ENCODE results near the gene CPNE6.

The CPNE6 gene

GRCh38 chr14:24060984-24061913 lies 10.1 kb upstream of the CPNE6 start:
- TF ChIP-seq, protein P1, sequence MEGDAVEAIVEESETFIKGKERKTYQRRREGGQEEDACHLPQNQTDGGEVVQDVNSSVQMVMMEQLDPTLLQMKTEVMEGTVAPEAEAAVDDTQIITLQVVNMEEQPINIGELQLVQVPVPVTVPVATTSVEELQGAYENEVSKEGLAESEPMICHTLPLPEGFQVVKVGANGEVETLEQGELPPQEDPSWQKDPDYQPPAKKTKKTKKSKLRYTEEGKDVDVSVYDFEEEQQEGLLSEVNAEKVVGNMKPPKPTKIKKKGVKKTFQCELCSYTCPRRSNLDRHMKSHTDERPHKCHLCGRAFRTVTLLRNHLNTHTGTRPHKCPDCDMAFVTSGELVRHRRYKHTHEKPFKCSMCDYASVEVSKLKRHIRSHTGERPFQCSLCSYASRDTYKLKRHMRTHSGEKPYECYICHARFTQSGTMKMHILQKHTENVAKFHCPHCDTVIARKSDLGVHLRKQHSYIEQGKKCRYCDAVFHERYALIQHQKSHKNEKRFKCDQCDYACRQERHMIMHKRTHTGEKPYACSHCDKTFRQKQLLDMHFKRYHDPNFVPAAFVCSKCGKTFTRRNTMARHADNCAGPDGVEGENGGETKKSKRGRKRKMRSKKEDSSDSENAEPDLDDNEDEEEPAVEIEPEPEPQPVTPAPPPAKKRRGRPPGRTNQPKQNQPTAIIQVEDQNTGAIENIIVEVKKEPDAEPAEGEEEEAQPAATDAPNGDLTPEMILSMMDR (IDR thresholded peaks at IDR 0.05; ENCODE audit: control insufficient read depth, insufficient read depth, low read depth, low read length, missing control alignments) = no peak
- H3K4me3 ChIP-seq (ENCODE audit: control insufficient read depth, low read depth, low read length) = no peak overlapping the region
- DNase-seq (ENCODE audit: low read depth) = no peak

- no peak for DNase-seq (ENCODE audit: low read depth)
- TF ChIP-seq, protein P1 (IDR thresholded peaks at IDR 0.05; ENCODE audit: control insufficient read depth, insufficient read depth, low read depth, low read length, missing control alignments) = no peak
- no peak overlapping the region for H3K4me3 ChIP-seq (ENCODE audit: control insufficient read depth, low read depth, low read length)
Measured at GRCh38 chr14:24062216-24062980, 9.0 kb upstream of the CPNE6 start.

DNA sequence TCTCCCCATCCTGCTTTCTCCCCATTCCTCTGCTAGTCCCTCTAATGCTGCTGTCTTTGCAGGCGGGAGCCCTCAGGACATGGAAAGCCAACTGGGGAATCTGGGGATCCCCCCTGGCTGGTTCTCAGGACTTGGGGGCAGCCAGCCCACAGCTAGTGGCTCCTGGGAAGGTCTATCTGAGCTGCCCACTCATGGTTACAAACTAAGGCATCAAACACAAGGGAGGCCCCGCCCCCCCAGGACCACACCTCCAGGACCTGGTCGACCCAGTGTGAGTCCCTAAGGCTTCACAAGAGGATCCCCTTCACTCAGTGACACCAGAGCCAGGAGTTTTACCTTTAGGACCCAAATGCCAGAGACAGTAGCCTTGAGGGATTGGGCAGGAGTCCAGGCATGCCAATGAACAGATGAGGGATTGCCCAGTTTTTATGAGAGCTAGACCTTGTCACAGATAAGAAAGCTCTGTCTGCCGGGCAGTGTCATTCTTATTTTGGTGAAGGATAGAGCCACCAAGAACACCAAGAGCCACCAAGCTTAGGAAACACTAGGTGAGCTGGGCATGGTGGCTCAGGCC lies 8.0 kb upstream of the CPNE6 start:
- TF ChIP-seq, protein P1 (IDR thresholded peaks at IDR 0.05; ENCODE audit: control insufficient read depth, insufficient read depth, low read depth, low read length, missing control alignments) = no peak
- no peak overlapping the region for H3K4me3 ChIP-seq (ENCODE audit: control insufficient read depth, low read depth, low read length)
- no peak for DNase-seq (ENCODE audit: low read depth)

DNA sequence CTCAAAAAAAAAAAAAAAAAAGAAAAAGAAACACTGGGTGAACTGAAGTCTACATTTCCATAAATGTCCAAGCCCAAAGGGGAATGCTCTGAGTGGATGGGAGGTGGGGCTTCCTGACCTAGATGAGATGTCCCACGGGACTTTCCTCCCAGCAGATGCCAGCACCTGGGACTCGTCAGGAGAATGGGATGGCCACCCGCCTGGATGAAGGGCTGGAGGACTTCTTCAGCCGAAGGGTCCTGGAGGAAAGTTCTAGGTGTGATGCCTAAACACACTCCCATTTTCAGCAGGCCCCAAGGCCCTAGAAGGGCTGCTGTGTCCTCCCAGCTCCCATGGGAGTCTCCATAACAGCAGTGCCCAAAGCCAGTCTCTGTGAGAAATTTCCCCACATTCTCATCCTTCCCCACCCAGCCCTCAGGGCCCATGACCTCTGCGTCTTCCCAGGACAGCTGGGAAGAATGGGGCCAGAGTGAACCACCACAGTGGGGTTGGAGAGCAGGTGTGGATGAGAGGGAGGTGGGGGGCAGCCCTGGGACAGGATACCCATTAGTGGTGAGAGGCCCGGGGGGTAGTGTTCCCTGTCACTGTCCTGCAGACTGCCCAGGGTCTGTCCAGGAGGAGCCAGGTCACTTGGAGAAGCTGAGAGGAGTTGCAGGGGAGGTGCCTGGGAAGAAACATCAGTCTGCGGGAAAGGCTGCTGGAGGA lies 7.1 kb upstream of the CPNE6 start:
- DNase-seq (ENCODE audit: low read depth) = no peak
- TF ChIP-seq, protein P1 (IDR thresholded peaks at IDR 0.05; ENCODE audit: control insufficient read depth, insufficient read depth, low read depth, low read length, missing control alignments) = no peak
- H3K4me3 ChIP-seq (ENCODE audit: control insufficient read depth, low read depth, low read length) = no peak overlapping the region

GRCh38 chr14:24064856-24065255 lies 6.5 kb upstream of the CPNE6 start:
- TF ChIP-seq, protein P1 (IDR thresholded peaks at IDR 0.05; ENCODE audit: control insufficient read depth, insufficient read depth, low read depth, low read length, missing control alignments) = no peak
- H3K4me3 ChIP-seq (ENCODE audit: control insufficient read depth, low read depth, low read length) = no peak overlapping the region
- no peak for DNase-seq (ENCODE audit: low read depth)

GRCh38 chr14:24065408-24065807 lies 6.0 kb upstream of the CPNE6 start:
- H3K4me3 ChIP-seq (ENCODE audit: control insufficient read depth, low read depth, low read length) = no peak overlapping the region
- TF ChIP-seq, protein P1 (IDR thresholded peaks at IDR 0.05; ENCODE audit: control insufficient read depth, insufficient read depth, low read depth, low read length, missing control alignments) = no peak
- no peak for DNase-seq (ENCODE audit: low read depth)

Measured in AG09309 (cell line).